GM23338 (cell line): Measurements from ENCODE around the gene CDKN1C. TPM values are rescaled to one million over a fixed set of nuclear protein-coding genes. Genes with fewer than 3 reads are reported as not detected.

Experiments
- ATAC-seq: fragments of 200-7000 bp; cut with Tn5 transposase; 3 replicates; pipeline ENCODE4 v1.9.1; 2020
- DNase-seq: peaks from one replicate; pipeline ENCODE4 v3.0.0-alpha.2; 2015; ENCODE audit warnings: low spot score
- H2AFZ ChIP-seq: fragments of 200-600 bp; sonication (generic); 2 replicates; pipeline ENCODE4 v1.8.0; 2016; ENCODE audit warnings: antibody characterized with exemption, mild to moderate bottlenecking, moderate library complexity
- H3F3A ChIP-seq: fragments of 200-600 bp; sonication (generic); replicated peaks from 2 replicates; pipeline ENCODE4 v1.8.0; 2017; ENCODE audit warnings: antibody characterized with exemption, mixed run types, low read depth
- H3K27ac ChIP-seq: fragments of 200-600 bp; sonication (generic); 2 replicates; pipeline ENCODE4 v1.6.1; 2016; ENCODE audit warnings: low read depth
- H3K27me3 ChIP-seq: fragments of 200-600 bp; sonication (generic); 2 replicates; pipeline ENCODE4 v1.8.0; 2016; ENCODE audit warnings: mild to moderate bottlenecking, mixed run types, moderate library complexity; ENCODE audit not compliant: insufficient read depth
- H3K36me3 ChIP-seq: fragments of 200-600 bp; sonication (generic); 2 replicates; pipeline ENCODE4 v1.8.0; 2016; ENCODE audit warnings: mild to moderate bottlenecking; ENCODE audit not compliant: insufficient read depth
- H3K4me1 ChIP-seq: fragments of 200-600 bp; sonication (generic); 2 replicates; pipeline ENCODE4 v1.8.0; 2016; ENCODE audit warnings: mild to moderate bottlenecking, moderate library complexity; ENCODE audit not compliant: insufficient read depth
- H3K4me2 ChIP-seq: fragments of 200-600 bp; sonication (generic); 2 replicates; pipeline ENCODE4 v1.7.1; 2017; ENCODE audit warnings: mixed run types
- H3K4me3 ChIP-seq: fragments of 200-600 bp; sonication (generic); 2 replicates; pipeline ENCODE4 v1.6.1; 2016; ENCODE audit warnings: mixed run types
- H3K79me2 ChIP-seq: fragments of 200-600 bp; sonication (generic); replicated peaks from 2 replicates; pipeline ENCODE4 v1.8.0; 2017; ENCODE audit warnings: mild to moderate bottlenecking; ENCODE audit not compliant: insufficient read depth
- H3K9me2 ChIP-seq: fragments of 200-600 bp; sonication (generic); 2 replicates; pipeline ENCODE4 v1.8.0; 2017; ENCODE audit not compliant: insufficient read depth
- H4K20me1 ChIP-seq: fragments of 200-600 bp; sonication (generic); replicated peaks from 2 replicates; pipeline ENCODE4 v1.8.0; 2017; ENCODE audit warnings: mild to moderate bottlenecking; ENCODE audit not compliant: insufficient read depth
- H3K27ac Mint-ChIP-seq: 2 replicates; pipeline ENCODE4 v1.8.0; 2020; ENCODE audit warnings: inconsistent platforms, mild to moderate bottlenecking, moderate library complexity, mixed read lengths
- H3K27me3 Mint-ChIP-seq: 3 replicates; pipeline ENCODE4 v1.8.0; 2022; ENCODE audit warnings: low read depth, mild to moderate bottlenecking, moderate library complexity, mixed read lengths, inconsistent platforms; ENCODE audit not compliant: insufficient read depth, poor library complexity
- H3K36me3 Mint-ChIP-seq: 3 replicates; pipeline ENCODE4 v1.8.0; 2021; ENCODE audit warnings: low read depth, mild to moderate bottlenecking, inconsistent platforms, moderate library complexity, mixed read lengths
- H3K4me1 Mint-ChIP-seq: 3 replicates; pipeline ENCODE4 v1.8.0; 2020; ENCODE audit warnings: mild to moderate bottlenecking, inconsistent platforms, mixed read lengths
- H3K4me3 Mint-ChIP-seq: 3 replicates; pipeline ENCODE4 v1.8.0; 2021; ENCODE audit warnings: moderate library complexity, mild to moderate bottlenecking, inconsistent platforms, mixed read lengths
- H3K9me3 Mint-ChIP-seq: 3 replicates; pipeline ENCODE4 v1.8.0; 2020; ENCODE audit warnings: moderate library complexity, mild to moderate bottlenecking, inconsistent platforms, mixed read lengths
- CREB1 ChIP-seq: fragments of 250-450 bp; sonication (Bioruptor Pico); IDR thresholded peaks from 2 replicates; pipeline ENCODE4 v1.5.0; 2020; ENCODE audit warnings: low read depth, mild to moderate bottlenecking, moderate library complexity
- EZH2 ChIP-seq: fragments of 200-600 bp; sonication (generic); IDR thresholded peaks from one replicate; pipeline ENCODE4 v1.8.0; 2017; ENCODE audit warnings: antibody characterized with exemption, mild to moderate bottlenecking, low read depth; ENCODE audit not compliant: unreplicated experiment
- EZH2phosphoT487 ChIP-seq: fragments of 200-600 bp; sonication (generic); IDR thresholded peaks from one replicate; pipeline ENCODE4 v1.8.1; 2018; ENCODE audit warnings: antibody characterized with exemption; ENCODE audit not compliant: unreplicated experiment
- NANOG ChIP-seq: IDR thresholded peaks from 2 replicates; pipeline ENCODE4 v1.6.1; 2016; ENCODE audit warnings: antibody characterized with exemption, borderline replicate concordance
- POLR2AphosphoS5 ChIP-seq: IDR thresholded peaks from 2 replicates; pipeline ENCODE4 v1.6.1; 2016; ENCODE audit warnings: antibody characterized with exemption, low read depth
- ZNF114 ChIP-seq: fragments of 250-450 bp; sonication (Bioruptor Pico); IDR thresholded peaks from 2 replicates; pipeline ENCODE4 v1.5.0; 2020; ENCODE audit warnings: mild to moderate bottlenecking, moderate library complexity
- ZNF331 ChIP-seq: fragments of 250-450 bp; sonication (Bioruptor Pico); IDR thresholded peaks from 2 replicates; pipeline ENCODE4 v1.5.0; 2020; ENCODE audit warnings: low read depth, mild to moderate bottlenecking, moderate library complexity
- polyA plus RNA-seq: library from polyadenylated mRNA; unstranded; fragments of >200 nt; fragmentation: Nextera tagmentation; extraction: Ambion mirVana; gene quantifications from 2 replicates; pipeline ENCODE4 v1.2.1, GENCODE V29; 2016
- total RNA-seq: library from RNA; depleted of rRNA; stranded (reverse); fragments of >200 nt; shearing (Covaris generic); gene quantifications from 2 replicates; pipeline ENCODE4 v1.2.3, GENCODE V29; 2014
- TF ChIP-seq, protein P1 (sequence below): IDR thresholded peaks from 2 replicates; pipeline ENCODE4 v1.6.1; 2016; ENCODE audit warnings: antibody characterized with exemption
- TF ChIP-seq, protein P2 (sequence below): fragments of 250-450 bp; sonication (Bioruptor Pico); IDR thresholded peaks from 2 replicates; pipeline ENCODE4 v1.5.0; 2020; ENCODE audit warnings: mild to moderate bottlenecking, moderate library complexity
- TF ChIP-seq, protein P3 (sequence below), 2 experiments: fragments of 200-600 bp in 1 of 2; sonication (generic) in 1 of 2; conservative IDR thresholded peaks; 2 replicates each; pipeline versions ENCODE4 v1.5.1 to v1.6.1; 2016 to 2017; ENCODE audit warnings: antibody characterized with exemption in 2 of 2, low read depth in 2 of 2, mild to moderate bottlenecking in 2 of 2, moderate library complexity in 1 of 2

Gene CDKN1C
- total and polyA plus RNA-seq, 2 experiments from 2014 or later, result 19.3 to 23.5 TPM

DNA sequence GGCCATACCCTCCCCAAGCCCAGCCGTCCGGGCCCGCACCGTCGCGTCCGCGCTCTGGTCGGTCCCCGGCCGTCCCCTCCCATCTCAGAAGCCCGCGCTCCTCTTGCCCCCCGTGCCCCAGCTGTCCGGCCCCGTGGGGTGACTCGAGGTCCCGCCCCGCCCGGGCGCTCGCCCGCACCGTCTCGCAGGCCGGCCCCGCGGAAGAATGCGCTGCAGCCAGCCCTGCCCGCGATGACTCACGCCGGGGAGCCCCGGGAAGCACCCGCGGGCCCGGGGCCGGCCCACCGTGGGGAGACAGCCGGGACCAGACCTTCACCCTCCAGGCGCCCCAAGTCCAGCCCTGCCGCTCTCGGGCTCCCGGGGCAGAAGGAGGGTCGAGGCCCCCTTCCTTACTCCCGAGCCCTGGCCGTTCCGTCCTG is 44.0 kb upstream of the CDKN1C start:
- no peaks in the 10 kb centered on the region; the same call in 2 of the 3 replicates for H3K36me3 Mint-ChIP-seq
- peaks cover 4% of the 10 kb centered on the region; the same call in 1 of the 3 replicates for H3K9me3 Mint-ChIP-seq
- no peaks in the 10 kb centered on the region for H3K9me2 ChIP-seq
- peak overlapping the region; percentile 91; the same call in 1 of the 2 replicates for H2AFZ ChIP-seq
- H3K4me1 ChIP-seq, result peaks cover 10% of the 10 kb centered on the region; the same call in 1 of the 2 replicates
- no peak overlapping the region for H3K27ac Mint-ChIP-seq
- no peak for DNase-seq
- H3F3A ChIP-seq, result peaks cover 6% of the 10 kb centered on the region; the same call in 1 of the 2 replicates
- peak overlapping the region; percentile 67 for H3K4me3 ChIP-seq
- no peak overlapping the region for H3K27ac ChIP-seq
- no peaks in the 10 kb centered on the region for H3K36me3 ChIP-seq
- 0 out of 2 replicates have a peak, but pooled peaks cover 4% of the 10 kb centered on the region for H4K20me1 ChIP-seq
- peaks cover 53% of the 10 kb centered on the region for H3K27me3 Mint-ChIP-seq
- peak overlapping the region; percentile 70 for H3K4me3 Mint-ChIP-seq
- peaks cover 41% of the 10 kb centered on the region for H3K27me3 ChIP-seq
- peak; percentile 14 for ATAC-seq
- H3K4me2 ChIP-seq, result peak overlapping the region; percentile 98
- TF ChIP-seq NANOG, result no peak
- no peak for TF ChIP-seq CREB1 (CRISPR knock-in tag)
- TF ChIP-seq EZH2, result peak; percentile 65
- no peaks in the 10 kb centered on the region for H3K79me2 ChIP-seq
- H3K4me1 Mint-ChIP-seq, result peaks cover 13% of the 10 kb centered on the region; the same call in 1 of the 3 replicates

DNA sequence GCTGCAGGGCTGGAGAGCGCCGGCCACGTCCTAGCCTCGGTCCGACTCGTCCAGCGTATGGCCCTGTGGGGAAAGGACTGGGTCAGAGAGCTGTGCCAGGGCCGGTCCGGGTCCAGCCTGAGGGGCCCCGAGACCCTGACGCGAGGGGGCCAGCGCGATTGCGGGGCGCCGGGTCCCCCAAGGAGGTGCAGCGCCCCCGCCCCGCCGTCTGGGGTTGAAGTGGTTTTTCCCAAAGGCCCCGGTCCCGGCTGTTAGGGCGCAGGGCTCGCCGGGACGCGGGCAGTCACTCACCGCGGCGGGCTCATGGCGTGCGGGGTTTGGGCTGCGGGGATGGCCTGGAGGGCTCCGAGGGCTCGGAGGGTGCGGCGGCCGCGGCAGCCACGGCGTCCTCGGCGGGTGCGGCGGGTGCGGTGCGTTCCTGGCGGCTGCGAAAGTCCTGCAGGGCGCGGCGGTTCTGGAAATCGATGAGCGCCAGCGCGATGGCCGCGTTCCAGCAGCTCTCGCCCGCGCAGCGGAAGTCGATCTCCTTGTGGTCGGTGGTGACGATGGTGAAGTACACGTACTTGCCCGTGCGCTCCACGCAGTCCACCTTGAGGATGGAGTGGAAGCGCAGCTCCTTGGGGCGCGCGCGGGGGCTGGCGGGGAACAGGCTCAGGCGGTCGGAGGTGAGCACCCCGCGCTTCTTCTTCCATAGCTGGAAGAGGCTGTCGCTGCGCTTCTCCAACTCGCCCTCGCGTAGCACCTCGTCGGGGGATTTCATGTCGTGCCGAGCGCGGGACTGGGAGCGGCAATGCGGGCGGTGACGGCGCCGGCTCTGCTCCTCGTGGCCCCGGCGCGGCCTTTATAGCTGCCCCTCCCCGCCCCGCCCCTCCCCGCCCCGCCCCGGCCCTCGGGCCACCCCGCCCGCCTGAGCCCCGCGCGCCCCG is 43.3 kb upstream of the CDKN1C start, which contains the start of gene PHLDA2:
Gene PHLDA2, minus strand, starts transcription at position 816 of the 926 bp plus-strand sequence. Its CDS starts 56 bp downstream, at position 760.
- Histone ChIP-seq H2AFZ (peak within 1 kb of the TSS; percentile 91), H4K20me1 (0 out of 2 replicates have a peak, but pooled peaks cover 4% of the 10 kb centered on the region), H3K79me2 (no peaks in the 10 kb centered on the region), H3K4me3 (peak within 1 kb of the TSS; percentile 67), H3K27ac (no peak within 1 kb of the TSS), H3K36me3 (no peaks in the 10 kb centered on the region), H3K4me2 (peak within 1 kb of the TSS; percentile 98), H3K4me1 (peaks cover 10% of the 10 kb centered on the region; the same call in 1 of the 2 replicates), H3K9me2 (no peaks in the 10 kb centered on the region), H3K27me3 (peaks cover 41% of the 10 kb centered on the region), H3F3A (peaks cover 6% of the 10 kb centered on the region; the same call in 1 of the 2 replicates)
- DNase-seq (peak; percentile 69), ATAC-seq (peak; percentile 7)
- peaks cover 13% of the 10 kb centered on the region; the same call in 1 of the 3 replicates for H3K4me1 Mint-ChIP-seq
- no peak within 1 kb of the TSS for H3K27ac Mint-ChIP-seq
- peak within 1 kb of the TSS; percentile 81 for H3K4me3 Mint-ChIP-seq
- H3K9me3 Mint-ChIP-seq, result peaks cover 4% of the 10 kb centered on the region; the same call in 1 of the 3 replicates
- H3K27me3 Mint-ChIP-seq, result peaks cover 49% of the 10 kb centered on the region
- no peaks in the 10 kb centered on the region; the same call in 2 of the 3 replicates for H3K36me3 Mint-ChIP-seq
- TF ChIP-seq, protein P1, sequence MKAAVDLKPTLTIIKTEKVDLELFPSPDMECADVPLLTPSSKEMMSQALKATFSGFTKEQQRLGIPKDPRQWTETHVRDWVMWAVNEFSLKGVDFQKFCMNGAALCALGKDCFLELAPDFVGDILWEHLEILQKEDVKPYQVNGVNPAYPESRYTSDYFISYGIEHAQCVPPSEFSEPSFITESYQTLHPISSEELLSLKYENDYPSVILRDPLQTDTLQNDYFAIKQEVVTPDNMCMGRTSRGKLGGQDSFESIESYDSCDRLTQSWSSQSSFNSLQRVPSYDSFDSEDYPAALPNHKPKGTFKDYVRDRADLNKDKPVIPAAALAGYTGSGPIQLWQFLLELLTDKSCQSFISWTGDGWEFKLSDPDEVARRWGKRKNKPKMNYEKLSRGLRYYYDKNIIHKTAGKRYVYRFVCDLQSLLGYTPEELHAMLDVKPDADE, result no peak
- TF ChIP-seq ZNF331 (CRISPR knock-in tag) (no peak), EZH2 (peak; percentile 67), NANOG (no peak), CREB1 (CRISPR knock-in tag) (0 out of 2 replicates have a peak, but pooled peaks have one; percentile 21), EZH2phosphoT487 (peak; percentile 68), POLR2AphosphoS5 (peak; percentile 64), ZNF114 (CRISPR knock-in tag) (no peak)
- TF ChIP-seq, protein P2, sequence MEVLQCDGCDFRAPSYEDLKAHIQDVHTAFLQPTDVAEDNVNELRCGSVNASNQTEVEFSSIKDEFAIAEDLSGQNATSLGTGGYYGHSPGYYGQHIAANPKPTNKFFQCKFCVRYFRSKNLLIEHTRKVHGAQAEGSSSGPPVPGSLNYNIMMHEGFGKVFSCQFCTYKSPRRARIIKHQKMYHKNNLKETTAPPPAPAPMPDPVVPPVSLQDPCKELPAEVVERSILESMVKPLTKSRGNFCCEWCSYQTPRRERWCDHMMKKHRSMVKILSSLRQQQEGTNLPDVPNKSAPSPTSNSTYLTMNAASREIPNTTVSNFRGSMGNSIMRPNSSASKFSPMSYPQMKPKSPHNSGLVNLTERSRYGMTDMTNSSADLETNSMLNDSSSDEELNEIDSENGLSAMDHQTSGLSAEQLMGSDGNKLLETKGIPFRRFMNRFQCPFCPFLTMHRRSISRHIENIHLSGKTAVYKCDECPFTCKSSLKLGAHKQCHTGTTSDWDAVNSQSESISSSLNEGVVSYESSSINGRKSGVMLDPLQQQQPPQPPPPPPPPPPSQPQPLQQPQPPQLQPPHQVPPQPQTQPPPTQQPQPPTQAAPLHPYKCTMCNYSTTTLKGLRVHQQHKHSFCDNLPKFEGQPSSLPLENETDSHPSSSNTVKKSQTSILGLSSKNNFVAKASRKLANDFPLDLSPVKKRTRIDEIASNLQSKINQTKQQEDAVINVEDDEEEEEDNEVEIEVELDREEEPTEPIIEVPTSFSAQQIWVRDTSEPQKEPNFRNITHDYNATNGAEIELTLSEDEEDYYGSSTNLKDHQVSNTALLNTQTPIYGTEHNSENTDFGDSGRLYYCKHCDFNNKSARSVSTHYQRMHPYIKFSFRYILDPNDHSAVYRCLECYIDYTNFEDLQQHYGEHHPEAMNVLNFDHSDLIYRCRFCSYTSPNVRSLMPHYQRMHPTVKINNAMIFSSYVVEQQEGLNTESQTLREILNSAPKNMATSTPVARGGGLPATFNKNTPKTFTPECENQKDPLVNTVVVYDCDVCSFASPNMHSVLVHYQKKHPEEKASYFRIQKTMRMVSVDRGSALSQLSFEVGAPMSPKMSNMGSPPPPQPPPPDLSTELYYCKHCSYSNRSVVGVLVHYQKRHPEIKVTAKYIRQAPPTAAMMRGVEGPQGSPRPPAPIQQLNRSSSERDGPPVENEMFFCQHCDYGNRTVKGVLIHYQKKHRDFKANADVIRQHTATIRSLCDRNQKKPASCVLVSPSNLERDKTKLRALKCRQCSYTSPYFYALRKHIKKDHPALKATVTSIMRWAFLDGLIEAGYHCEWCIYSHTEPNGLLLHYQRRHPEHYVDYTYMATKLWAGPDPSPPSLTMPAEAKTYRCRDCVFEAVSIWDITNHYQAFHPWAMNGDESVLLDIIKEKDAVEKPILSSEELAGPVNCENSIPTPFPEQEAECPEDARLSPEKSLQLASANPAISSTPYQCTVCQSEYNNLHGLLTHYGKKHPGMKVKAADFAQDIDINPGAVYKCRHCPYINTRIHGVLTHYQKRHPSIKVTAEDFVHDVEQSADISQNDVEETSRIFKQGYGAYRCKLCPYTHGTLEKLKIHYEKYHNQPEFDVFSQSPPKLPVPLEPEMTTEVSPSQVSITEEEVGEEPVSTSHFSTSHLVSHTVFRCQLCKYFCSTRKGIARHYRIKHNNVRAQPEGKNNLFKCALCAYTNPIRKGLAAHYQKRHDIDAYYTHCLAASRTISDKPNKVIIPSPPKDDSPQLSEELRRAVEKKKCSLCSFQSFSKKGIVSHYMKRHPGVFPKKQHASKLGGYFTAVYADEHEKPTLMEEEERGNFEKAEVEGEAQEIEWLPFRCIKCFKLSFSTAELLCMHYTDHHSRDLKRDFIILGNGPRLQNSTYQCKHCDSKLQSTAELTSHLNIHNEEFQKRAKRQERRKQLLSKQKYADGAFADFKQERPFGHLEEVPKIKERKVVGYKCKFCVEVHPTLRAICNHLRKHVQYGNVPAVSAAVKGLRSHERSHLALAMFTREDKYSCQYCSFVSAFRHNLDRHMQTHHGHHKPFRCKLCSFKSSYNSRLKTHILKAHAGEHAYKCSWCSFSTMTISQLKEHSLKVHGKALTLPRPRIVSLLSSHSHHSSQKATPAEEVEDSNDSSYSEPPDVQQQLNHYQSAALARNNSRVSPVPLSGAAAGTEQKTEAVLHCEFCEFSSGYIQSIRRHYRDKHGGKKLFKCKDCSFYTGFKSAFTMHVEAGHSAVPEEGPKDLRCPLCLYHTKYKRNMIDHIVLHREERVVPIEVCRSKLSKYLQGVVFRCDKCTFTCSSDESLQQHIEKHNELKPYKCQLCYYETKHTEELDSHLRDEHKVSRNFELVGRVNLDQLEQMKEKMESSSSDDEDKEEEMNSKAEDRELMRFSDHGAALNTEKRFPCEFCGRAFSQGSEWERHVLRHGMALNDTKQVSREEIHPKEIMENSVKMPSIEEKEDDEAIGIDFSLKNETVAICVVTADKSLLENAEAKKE (CRISPR knock-in tag), result no peak
- TF ChIP-seq, protein P3, sequence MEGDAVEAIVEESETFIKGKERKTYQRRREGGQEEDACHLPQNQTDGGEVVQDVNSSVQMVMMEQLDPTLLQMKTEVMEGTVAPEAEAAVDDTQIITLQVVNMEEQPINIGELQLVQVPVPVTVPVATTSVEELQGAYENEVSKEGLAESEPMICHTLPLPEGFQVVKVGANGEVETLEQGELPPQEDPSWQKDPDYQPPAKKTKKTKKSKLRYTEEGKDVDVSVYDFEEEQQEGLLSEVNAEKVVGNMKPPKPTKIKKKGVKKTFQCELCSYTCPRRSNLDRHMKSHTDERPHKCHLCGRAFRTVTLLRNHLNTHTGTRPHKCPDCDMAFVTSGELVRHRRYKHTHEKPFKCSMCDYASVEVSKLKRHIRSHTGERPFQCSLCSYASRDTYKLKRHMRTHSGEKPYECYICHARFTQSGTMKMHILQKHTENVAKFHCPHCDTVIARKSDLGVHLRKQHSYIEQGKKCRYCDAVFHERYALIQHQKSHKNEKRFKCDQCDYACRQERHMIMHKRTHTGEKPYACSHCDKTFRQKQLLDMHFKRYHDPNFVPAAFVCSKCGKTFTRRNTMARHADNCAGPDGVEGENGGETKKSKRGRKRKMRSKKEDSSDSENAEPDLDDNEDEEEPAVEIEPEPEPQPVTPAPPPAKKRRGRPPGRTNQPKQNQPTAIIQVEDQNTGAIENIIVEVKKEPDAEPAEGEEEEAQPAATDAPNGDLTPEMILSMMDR (conservative IDR thresholded peaks at IDR 0.05; ENCODE audit: low read depth in 2 of 2), result peak in 1 of 2 experiments; percentile 12; a peak in 2 of 4 replicates
